Liver (tissue), 3 donors: ENCODE data around the gene PPP4R2.

Experiments used
- EGR1 ChIP-seq, 2 donors: IDR thresholded peaks; 2 replicates each; pipeline ENCODE4 v1.6.1; 2016 to 2018; ENCODE audit warnings: antibody characterized with exemption in 2 of 2, low read depth in 2 of 2
- FOXA1 ChIP-seq: IDR thresholded peaks from 2 replicates; pipeline ENCODE4 v1.6.1; 2016; ENCODE audit warnings: antibody characterized with exemption
- TF ChIP-seq, protein P1 (sequence below): fragments of 150-350 bp; IDR thresholded peaks from 2 replicates; pipeline ENCODE4 v1.5.1; 2017; ENCODE audit warnings: improper control_type of control experiment, low read depth, low read length; ENCODE audit not compliant: missing input control
- TF ChIP-seq, protein P2 (sequence below): IDR thresholded peaks from 2 replicates; pipeline ENCODE4 v1.6.1; 2016; ENCODE audit warnings: antibody characterized with exemption
- donor health status: healthy.
- donor health status: healthy.

DNA sequence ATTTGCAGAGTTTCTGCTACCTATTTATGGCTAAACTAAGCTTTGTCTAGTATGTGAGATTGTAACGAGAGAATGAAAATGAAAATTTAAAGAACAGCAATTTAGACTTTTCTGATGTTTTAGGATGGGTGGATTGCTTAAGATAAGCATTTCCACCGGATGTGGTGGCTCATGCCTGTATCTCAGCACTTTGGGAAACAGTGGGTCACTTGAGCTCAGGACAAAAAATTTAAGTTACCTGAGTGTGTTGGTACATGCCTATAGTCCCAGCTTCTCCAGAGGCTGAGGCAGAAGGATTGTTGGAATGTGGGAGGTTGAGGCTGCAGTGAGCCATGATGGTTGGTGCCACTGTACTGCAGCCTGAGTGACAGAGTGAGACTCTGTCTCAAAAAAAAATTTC is 3.3 kb downstream of the PPP4R2 start:
- TF ChIP-seq, protein P1, sequence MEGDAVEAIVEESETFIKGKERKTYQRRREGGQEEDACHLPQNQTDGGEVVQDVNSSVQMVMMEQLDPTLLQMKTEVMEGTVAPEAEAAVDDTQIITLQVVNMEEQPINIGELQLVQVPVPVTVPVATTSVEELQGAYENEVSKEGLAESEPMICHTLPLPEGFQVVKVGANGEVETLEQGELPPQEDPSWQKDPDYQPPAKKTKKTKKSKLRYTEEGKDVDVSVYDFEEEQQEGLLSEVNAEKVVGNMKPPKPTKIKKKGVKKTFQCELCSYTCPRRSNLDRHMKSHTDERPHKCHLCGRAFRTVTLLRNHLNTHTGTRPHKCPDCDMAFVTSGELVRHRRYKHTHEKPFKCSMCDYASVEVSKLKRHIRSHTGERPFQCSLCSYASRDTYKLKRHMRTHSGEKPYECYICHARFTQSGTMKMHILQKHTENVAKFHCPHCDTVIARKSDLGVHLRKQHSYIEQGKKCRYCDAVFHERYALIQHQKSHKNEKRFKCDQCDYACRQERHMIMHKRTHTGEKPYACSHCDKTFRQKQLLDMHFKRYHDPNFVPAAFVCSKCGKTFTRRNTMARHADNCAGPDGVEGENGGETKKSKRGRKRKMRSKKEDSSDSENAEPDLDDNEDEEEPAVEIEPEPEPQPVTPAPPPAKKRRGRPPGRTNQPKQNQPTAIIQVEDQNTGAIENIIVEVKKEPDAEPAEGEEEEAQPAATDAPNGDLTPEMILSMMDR, result no peak
- TF ChIP-seq, protein P2, sequence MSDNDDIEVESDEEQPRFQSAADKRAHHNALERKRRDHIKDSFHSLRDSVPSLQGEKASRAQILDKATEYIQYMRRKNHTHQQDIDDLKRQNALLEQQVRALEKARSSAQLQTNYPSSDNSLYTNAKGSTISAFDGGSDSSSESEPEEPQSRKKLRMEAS, result no peak
- TF ChIP-seq FOXA1 (no peak), EGR1 (IDR thresholded peaks at IDR 0.05; ENCODE audit: low read depth in 2 of 2) (no peak)
